Measurements from ENCODE around the gene ZNF827.

Gene ZNF827

DNA sequence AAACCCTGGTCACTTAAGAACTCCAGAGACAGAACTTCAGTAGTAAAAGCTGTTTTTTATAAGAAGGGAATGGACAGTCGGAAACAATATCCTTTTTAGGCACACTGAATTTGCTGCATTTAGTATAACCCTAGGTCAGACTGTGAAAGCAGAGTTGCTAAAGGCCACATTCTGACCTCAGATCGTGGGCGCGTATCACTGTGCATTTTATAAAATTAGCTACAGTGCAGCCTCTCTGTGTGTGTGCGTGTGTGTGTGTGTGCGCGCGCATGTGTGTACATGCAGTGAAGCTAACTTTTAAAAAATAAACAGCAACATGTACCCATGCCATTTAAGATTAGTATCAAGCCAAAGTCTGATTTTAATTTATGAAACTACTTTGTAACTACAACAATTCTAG, 8.0 kb downstream of the ZNF827 start:
- TF ChIP-seq, protein P1, sequence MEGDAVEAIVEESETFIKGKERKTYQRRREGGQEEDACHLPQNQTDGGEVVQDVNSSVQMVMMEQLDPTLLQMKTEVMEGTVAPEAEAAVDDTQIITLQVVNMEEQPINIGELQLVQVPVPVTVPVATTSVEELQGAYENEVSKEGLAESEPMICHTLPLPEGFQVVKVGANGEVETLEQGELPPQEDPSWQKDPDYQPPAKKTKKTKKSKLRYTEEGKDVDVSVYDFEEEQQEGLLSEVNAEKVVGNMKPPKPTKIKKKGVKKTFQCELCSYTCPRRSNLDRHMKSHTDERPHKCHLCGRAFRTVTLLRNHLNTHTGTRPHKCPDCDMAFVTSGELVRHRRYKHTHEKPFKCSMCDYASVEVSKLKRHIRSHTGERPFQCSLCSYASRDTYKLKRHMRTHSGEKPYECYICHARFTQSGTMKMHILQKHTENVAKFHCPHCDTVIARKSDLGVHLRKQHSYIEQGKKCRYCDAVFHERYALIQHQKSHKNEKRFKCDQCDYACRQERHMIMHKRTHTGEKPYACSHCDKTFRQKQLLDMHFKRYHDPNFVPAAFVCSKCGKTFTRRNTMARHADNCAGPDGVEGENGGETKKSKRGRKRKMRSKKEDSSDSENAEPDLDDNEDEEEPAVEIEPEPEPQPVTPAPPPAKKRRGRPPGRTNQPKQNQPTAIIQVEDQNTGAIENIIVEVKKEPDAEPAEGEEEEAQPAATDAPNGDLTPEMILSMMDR (IDR thresholded peaks at IDR 0.05; ENCODE audit: insufficient read depth, low read length, missing control alignments), result no peak
- no peak for DNase-seq (ENCODE audit: low read depth, low spot score)
- H3K4me3 ChIP-seq (ENCODE audit: low read depth, low read length), result no peak overlapping the region
- ChIA-PET CTCF (interaction anchor here (1.0 kb wide), 1 partner anchor 43 kb away, joined by 3 read pairs; no protein-coding TSS in a partner anchor), POLR2A (interaction anchor here (0.8 kb wide), 1 partner anchor 11 kb away, joined by 3 read pairs; no protein-coding TSS in a partner anchor)

- DNase-seq (ENCODE audit: low read depth, low spot score), result no peak
- H3K4me3 ChIP-seq (ENCODE audit: low read depth, low read length), result no peak overlapping the region
- POLR2A ChIA-PET, result no interaction called here
- TF ChIP-seq, protein P1 (IDR thresholded peaks at IDR 0.05; ENCODE audit: insufficient read depth, low read length, missing control alignments), result no peak
- CTCF ChIA-PET, result interaction anchor here (1.0 kb wide), 1 partner anchor 42 kb away, joined by 3 read pairs; no protein-coding TSS in a partner anchor
Measured at GRCh38 chr4:145929415-145930178, 9.0 kb downstream of the ZNF827 start.

DNA sequence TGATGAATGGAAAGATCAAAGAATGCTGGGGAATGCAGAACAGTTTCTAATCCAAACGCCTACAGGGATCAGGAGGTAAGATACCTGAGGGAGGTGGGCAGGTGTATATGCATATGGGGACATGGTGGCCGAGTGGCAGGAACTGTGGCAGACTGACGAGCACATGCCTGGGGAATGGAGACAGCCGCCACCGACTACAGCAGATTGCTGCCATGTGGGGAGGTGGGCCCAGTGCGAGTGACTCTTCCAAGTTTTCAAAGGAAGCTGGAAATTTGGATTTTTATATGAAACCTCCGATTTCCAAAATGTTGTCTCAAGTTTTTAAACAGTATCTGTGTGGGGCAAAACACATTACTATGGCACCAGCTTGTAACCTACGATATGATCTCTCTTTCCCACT, 9.9 kb downstream of the ZNF827 start:
- ChIA-PET CTCF (interaction anchor here (1.1 kb wide), 1 partner anchor 10 kb away, joined by 3 read pairs; no protein-coding TSS in a partner anchor), POLR2A (no interaction called here)
- TF ChIP-seq, protein P1 (IDR thresholded peaks at IDR 0.05; ENCODE audit: insufficient read depth, low read length, missing control alignments), result no peak
- H3K4me3 ChIP-seq (ENCODE audit: low read depth, low read length), result no peak overlapping the region
- no peak for DNase-seq (ENCODE audit: low read depth, low spot score)

- DNase-seq (ENCODE audit: low read depth, low spot score), result no peak
- TF ChIP-seq, protein P1 (IDR thresholded peaks at IDR 0.05; ENCODE audit: insufficient read depth, low read length, missing control alignments), result no peak
- CTCF ChIA-PET, result interaction anchor here (1.4 kb wide), 1 partner anchor 9 kb away, joined by 4 read pairs; no protein-coding TSS in a partner anchor
- H3K4me3 ChIP-seq (ENCODE audit: low read depth, low read length), result no peak overlapping the region
- POLR2A ChIA-PET, result no interaction called here
Measured at GRCh38 chr4:145927030-145927429, 11.6 kb downstream of the ZNF827 start.

GRCh38 chr4:145921231-145921630, 17.4 kb downstream of the ZNF827 start:
- no peak for DNase-seq (ENCODE audit: low read depth, low spot score)
- no peak overlapping the region for H3K4me3 ChIP-seq (ENCODE audit: low read depth, low read length)
- POLR2A ChIA-PET, result no interaction called here
- CTCF ChIA-PET, result interaction anchor here (0.7 kb wide), 1 partner anchor 311 kb away, joined by 3 read pairs; no protein-coding TSS in a partner anchor
- TF ChIP-seq, protein P1 (IDR thresholded peaks at IDR 0.05; ENCODE audit: insufficient read depth, low read length, missing control alignments), result no peak

DNA sequence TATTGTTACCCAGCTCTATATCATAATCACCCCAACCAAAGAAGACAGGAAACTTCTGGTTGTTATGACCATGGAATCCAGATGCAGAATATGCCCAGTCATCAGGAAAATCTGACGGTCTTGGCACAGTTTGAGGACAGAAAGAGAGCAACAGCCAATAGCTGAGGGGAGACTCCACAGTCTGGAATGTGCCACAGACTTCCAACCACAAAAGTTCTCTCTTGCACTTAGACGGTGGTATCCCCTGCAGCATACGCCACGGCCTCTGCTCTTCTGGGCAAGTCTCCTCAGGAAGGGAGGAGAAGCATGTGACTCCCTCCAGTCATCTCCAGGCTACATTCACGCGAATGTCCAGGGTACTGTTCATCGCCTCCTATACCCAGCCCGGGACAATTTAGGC, 18.4 kb downstream of the ZNF827 start:
- ChIA-PET CTCF (interaction anchor here (1.1 to 1.4 kb wide), 4 partner anchors 9 to 301 kb away, joined by 3 to 4 read pairs (median 3); partner anchors contain the start of gene MMAA), POLR2A (interaction anchor here (0.6 to 1.1 kb wide), 2 partner anchors 10 to 17 kb away, joined by 3 to 4 read pairs; no protein-coding TSS in a partner anchor)
- peak; percentile 88 for DNase-seq (ENCODE audit: low read depth, low spot score)

More for the DNA sequence above, 18.4 kb downstream of the ZNF827 start:
- no peak overlapping the region for H3K4me3 ChIP-seq (ENCODE audit: low read depth, low read length)
- TF ChIP-seq, protein P1 (IDR thresholded peaks at IDR 0.05; ENCODE audit: insufficient read depth, low read length, missing control alignments), result no peak

All from AG04449 (cell line).